ENCODE data around the gene ITPRIP. TPM values are rescaled to one million over a fixed set of nuclear protein-coding genes. Genes with fewer than 3 reads are reported as not detected.

The ITPRIP gene
- total RNA-seq, 1 donor from 2014 or later: 4.2 TPM

DNA sequence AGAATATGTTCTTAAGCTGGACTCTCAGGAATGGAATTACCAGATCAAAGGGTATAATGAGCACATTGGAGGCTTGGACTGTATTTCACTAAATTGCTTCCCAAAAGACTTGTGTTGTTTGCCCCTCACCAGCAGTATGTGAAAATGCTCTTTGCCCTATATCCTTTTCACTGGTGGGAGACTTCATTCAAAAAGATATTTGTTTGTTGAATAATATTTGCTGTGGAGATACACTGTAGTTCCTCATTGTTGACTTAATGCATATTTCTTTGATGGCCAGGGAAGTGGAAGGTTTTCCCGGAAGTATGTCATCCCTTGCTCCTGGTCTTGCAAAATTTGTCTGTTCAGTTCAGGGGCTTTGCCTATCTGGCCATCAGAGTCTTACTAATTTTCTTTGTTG lies 49.9 kb downstream of the ITPRIP start:
- Histone ChIP-seq H3K27ac (ENCODE audit: low read depth, low read length) (no peak overlapping the region), H3K36me3 (ENCODE audit: control insufficient read depth in 3 of 3, insufficient read depth in 3 of 3, low read length in 3 of 3) (no peaks in the 10 kb centered on the region), H3K4me3 (ENCODE audit: low read length in 3 of 3) (no peak overlapping the region), H3K9me3 (ENCODE audit: control insufficient read depth in 3 of 3, low read length in 3 of 3) (no peaks in the 10 kb centered on the region), H3K9ac (ENCODE audit: low read depth in 1 of 3, low read length in 3 of 3) (no peak overlapping the region), H3K27me3 (ENCODE audit: control insufficient read depth in 3 of 3, insufficient read depth in 3 of 3, low read length in 3 of 3) (no peaks in the 10 kb centered on the region), H3K4me1 (ENCODE audit: control insufficient read depth in 3 of 3, insufficient read depth in 3 of 3, low read length in 3 of 3) (peaks cover 0 to 2% (median 0%) of the 10 kb centered on the region in 3 donors)

DNA sequence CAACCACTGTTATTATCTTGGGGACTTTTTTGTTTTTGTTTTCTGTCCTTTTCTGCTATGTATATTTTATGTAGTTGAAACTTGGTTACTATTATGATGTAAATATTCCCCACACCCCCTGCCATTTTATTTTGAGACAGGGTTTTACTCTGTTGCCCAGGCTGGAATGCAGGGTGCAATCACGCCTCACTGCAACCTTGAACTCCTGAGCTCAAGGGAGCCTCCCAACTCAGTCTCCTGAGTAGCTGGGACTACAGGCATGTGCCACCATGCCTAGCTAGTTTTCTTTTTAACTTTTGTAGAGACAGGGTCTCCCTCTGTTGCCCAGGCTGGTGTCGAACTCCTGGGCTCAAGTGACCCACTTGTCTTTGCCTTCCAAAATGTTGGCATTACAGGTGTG lies 51.3 kb downstream of the ITPRIP start:
- Histone ChIP-seq H3K27me3 (ENCODE audit: control insufficient read depth in 3 of 3, insufficient read depth in 3 of 3, low read length in 3 of 3) (no peaks in the 10 kb centered on the region), H3K4me1 (ENCODE audit: control insufficient read depth in 3 of 3, insufficient read depth in 3 of 3, low read length in 3 of 3) (peaks cover 0 to 2% (median 0%) of the 10 kb centered on the region in 3 donors), H3K4me3 (ENCODE audit: low read length in 3 of 3) (no peak overlapping the region), H3K9me3 (ENCODE audit: control insufficient read depth in 3 of 3, low read length in 3 of 3) (no peaks in the 10 kb centered on the region), H3K27ac (ENCODE audit: low read depth, low read length) (no peak overlapping the region), H3K36me3 (ENCODE audit: control insufficient read depth in 3 of 3, insufficient read depth in 3 of 3, low read length in 3 of 3) (no peaks in the 10 kb centered on the region), H3K9ac (ENCODE audit: low read depth in 1 of 3, low read length in 3 of 3) (no peak overlapping the region)

DNA sequence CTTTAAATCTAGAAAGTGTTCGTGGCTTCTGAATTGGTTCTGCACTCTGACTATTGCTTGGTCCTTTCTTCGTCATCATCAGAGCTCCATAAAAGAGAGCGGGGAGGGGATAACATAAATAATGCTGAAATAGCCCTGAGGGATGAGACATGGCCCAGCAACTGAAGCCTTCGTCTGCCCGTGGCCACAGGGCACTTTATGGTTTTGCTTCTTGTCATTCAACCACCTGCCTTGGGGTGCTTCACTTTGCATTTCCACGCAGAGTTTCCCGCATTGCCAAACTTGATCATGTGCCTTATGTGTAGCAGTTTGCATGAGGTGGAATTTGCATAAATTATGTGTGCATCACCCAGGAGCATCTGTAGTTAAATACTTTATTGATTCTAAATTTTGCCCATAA lies 53.4 kb downstream of the ITPRIP start:
- Histone ChIP-seq H3K4me3 (ENCODE audit: low read length in 3 of 3) (no peak overlapping the region), H3K36me3 (ENCODE audit: control insufficient read depth in 3 of 3, insufficient read depth in 3 of 3, low read length in 3 of 3) (no peaks in the 10 kb centered on the region), H3K27me3 (ENCODE audit: control insufficient read depth in 3 of 3, insufficient read depth in 3 of 3, low read length in 3 of 3) (no peaks in the 10 kb centered on the region), H3K9me3 (ENCODE audit: control insufficient read depth in 3 of 3, low read length in 3 of 3) (no peaks in the 10 kb centered on the region), H3K27ac (ENCODE audit: low read depth, low read length) (no peak overlapping the region), H3K9ac (ENCODE audit: low read depth in 1 of 3, low read length in 3 of 3) (no peak overlapping the region), H3K4me1 (ENCODE audit: control insufficient read depth in 3 of 3, insufficient read depth in 3 of 3, low read length in 3 of 3) (no peaks in the 10 kb centered on the region)

DNA sequence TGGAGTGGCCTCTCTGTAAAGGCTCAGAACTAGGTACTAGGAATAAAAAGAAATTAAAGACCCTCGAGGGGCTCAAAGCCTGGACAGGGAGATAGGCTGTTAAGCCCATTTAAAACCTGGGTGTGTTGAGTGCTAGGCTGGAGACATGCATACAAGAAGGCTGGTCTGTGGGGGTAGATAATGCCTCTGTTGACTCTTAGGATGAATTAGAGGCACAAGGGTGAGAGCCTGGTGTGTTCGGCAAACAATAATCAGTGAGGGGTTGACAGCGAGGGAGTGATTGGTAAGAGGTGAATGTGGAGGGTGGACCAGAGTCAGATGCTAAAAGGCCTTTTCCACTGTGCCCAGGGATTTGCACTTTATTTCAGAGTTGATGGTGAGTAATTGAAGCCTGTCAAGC lies 56.6 kb downstream of the ITPRIP start:
- H3K9ac ChIP-seq (ENCODE audit: low read depth in 1 of 3, low read length in 3 of 3): no peak overlapping the region
- H3K4me1 ChIP-seq (ENCODE audit: control insufficient read depth in 3 of 3, insufficient read depth in 3 of 3, low read length in 3 of 3): no peaks in the 10 kb centered on the region
- no peaks in the 10 kb centered on the region for H3K27me3 ChIP-seq (ENCODE audit: control insufficient read depth in 3 of 3, insufficient read depth in 3 of 3, low read length in 3 of 3)
- H3K9me3 ChIP-seq (ENCODE audit: control insufficient read depth in 3 of 3, low read length in 3 of 3): no peaks in the 10 kb centered on the region
- no peak overlapping the region for H3K27ac ChIP-seq (ENCODE audit: low read depth, low read length)
- H3K36me3 ChIP-seq (ENCODE audit: control insufficient read depth in 3 of 3, insufficient read depth in 3 of 3, low read length in 3 of 3): no peaks in the 10 kb centered on the region
- H3K4me3 ChIP-seq (ENCODE audit: low read length in 3 of 3): no peak overlapping the region

DNA sequence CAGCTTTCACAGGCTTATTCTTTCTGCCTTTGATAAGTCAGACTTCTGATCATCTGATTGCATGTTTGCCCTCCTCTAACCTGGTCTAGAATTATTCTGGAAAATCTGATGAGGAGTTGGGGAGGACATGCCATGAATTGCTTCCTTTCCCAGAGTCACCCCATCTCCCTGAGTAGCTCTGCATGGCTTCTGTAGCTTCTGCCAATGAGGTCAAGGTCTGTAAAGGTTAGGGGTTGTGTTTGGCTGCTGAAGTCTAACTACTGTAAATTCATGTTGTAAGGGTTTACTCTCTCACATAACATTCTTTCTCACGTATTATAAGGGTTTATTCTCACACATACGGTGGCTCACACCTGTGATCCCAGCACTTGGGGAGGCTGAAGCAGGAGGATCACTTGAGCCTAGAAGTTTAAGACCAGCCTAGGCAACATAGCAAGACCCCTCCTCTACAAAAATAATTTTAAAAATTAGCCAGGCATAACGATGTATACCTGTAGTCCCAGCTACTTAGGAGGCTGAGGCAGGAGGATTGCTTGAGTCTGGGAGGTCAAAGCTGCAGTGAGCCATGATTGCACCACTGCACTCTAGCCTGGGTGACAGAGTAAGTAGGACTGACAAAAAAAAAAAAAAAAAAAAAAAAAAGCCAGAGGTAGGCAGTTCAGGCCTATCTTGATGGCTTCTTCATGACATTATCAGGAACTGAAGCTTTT lies 58.6 kb downstream of the ITPRIP start:
- Histone ChIP-seq H3K9me3 (ENCODE audit: control insufficient read depth in 3 of 3, low read length in 3 of 3) (no peaks in the 10 kb centered on the region), H3K27me3 (ENCODE audit: control insufficient read depth in 3 of 3, insufficient read depth in 3 of 3, low read length in 3 of 3) (peaks cover 7 to 13% (median 11%) of the 10 kb centered on the region in 3 donors), H3K9ac (ENCODE audit: low read depth in 1 of 3, low read length in 3 of 3) (no peak overlapping the region), H3K27ac (ENCODE audit: low read depth, low read length) (no peak overlapping the region), H3K4me3 (ENCODE audit: low read length in 3 of 3) (no peak overlapping the region), H3K36me3 (ENCODE audit: control insufficient read depth in 3 of 3, insufficient read depth in 3 of 3, low read length in 3 of 3) (no peaks in the 10 kb centered on the region), H3K4me1 (ENCODE audit: control insufficient read depth in 3 of 3, insufficient read depth in 3 of 3, low read length in 3 of 3) (peaks cover 0 to 3% (median 0%) of the 10 kb centered on the region in 3 donors)

DNA sequence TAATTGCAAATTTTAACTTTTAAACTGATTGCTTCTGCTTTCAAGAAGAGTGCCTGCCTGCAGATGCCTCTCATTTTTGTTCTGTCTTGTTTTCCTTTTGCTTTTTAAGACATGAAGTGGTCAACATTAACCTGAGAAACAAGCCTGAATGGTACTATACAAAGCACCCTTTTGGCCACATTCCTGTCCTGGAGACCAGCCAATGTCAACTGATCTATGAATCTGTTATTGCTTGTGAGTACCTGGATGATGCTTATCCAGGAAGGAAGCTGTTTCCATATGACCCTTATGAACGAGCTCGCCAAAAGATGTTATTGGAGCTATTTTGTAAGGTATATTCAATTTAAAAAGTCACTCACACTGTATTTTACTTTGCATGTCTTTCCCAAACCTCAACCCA lies 60.5 kb downstream of the ITPRIP start:
- Histone ChIP-seq H3K9ac (ENCODE audit: low read depth in 1 of 3, low read length in 3 of 3) (no peak overlapping the region), H3K4me1 (ENCODE audit: control insufficient read depth in 3 of 3, insufficient read depth in 3 of 3, low read length in 3 of 3) (peaks cover 0 to 5% (median 0%) of the 10 kb centered on the region in 3 donors), H3K36me3 (ENCODE audit: control insufficient read depth in 3 of 3, insufficient read depth in 3 of 3, low read length in 3 of 3) (no peaks in the 10 kb centered on the region), H3K27ac (ENCODE audit: low read depth, low read length) (no peak overlapping the region), H3K27me3 (ENCODE audit: control insufficient read depth in 3 of 3, insufficient read depth in 3 of 3, low read length in 3 of 3) (peaks cover 7 to 14% (median 13%) of the 10 kb centered on the region in 3 donors), H3K9me3 (ENCODE audit: control insufficient read depth in 3 of 3, low read length in 3 of 3) (no peaks in the 10 kb centered on the region), H3K4me3 (ENCODE audit: low read length in 3 of 3) (no peak overlapping the region)

DNA sequence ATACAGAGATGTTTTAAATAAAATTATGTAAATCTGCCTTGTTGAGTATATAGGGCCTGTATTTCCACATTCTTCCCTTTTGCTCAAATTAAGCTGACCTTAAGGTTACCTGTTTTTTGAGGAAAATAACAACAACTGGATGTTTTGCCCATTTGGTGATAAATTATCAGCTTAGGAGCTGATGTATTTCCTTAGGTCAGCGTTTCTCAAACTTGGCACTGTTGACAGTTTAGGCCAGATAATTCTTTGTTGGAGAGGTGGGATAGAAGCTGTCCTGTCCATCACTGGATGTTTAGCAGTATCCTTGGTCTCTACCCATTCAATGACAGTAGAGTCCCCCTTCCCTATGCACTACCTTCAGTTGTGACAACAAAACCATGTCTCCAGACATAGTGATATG lies 62.1 kb downstream of the ITPRIP start:
- Histone ChIP-seq H3K27me3 (ENCODE audit: control insufficient read depth in 3 of 3, insufficient read depth in 3 of 3, low read length in 3 of 3) (peaks cover 7 to 14% (median 13%) of the 10 kb centered on the region in 3 donors), H3K36me3 (ENCODE audit: control insufficient read depth in 3 of 3, insufficient read depth in 3 of 3, low read length in 3 of 3) (no peaks in the 10 kb centered on the region), H3K9me3 (ENCODE audit: control insufficient read depth in 3 of 3, low read length in 3 of 3) (no peaks in the 10 kb centered on the region), H3K4me3 (ENCODE audit: low read length in 3 of 3) (no peak overlapping the region), H3K4me1 (ENCODE audit: control insufficient read depth in 3 of 3, insufficient read depth in 3 of 3, low read length in 3 of 3) (peaks cover 0 to 5% (median 0%) of the 10 kb centered on the region in 3 donors), H3K9ac (ENCODE audit: low read depth in 1 of 3, low read length in 3 of 3) (no peak overlapping the region), H3K27ac (ENCODE audit: low read depth, low read length) (no peak overlapping the region)

DNA sequence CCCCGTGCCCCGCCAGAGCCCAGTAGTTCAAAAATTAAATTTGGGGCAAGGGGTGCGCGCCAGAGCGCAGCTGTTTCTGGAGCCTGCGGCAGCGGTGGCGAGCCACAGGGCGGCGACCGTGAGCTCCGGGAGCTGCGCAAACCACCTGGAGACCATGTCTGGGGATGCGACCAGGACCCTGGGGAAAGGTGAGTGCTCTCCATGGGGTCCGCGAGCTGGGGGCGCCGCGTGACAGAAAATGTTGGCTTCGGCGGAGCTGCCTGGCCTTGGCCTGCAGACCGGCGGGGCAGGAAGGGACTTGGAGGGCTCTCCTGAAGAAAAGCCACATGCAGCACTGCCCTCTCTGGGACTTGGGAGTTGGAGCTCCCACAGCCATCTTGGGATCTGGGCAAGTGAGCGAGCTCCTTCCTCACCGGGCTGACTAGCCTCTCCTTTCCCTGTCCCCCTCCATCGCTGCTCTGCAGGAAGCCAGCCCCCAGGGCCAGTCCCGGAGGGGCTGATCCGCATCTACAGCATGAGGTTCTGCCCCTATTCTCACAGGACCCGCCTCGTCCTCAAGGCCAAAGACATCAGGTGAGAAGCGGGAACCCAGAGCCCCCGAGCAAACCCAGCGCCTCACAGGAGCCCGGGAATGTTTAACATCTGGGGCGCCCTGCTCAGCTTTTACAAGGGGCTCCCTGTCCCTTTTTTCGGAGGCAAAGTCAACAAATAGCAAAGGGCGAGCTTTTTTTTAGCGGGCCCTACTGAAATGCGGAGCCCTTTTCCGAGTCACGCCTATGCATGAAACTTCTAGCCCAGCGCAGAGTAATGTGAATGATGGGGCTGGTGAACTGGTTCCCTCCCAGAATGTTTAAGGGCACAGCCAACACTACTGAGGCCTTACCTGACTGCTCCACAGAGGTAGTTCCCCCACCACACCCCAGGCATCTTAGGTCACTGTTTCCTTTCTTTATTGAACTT lies 63.2 kb downstream of the ITPRIP start:
- Histone ChIP-seq H3K4me3 (ENCODE audit: low read length in 3 of 3) (no peak overlapping the region), H3K9ac (ENCODE audit: low read depth in 1 of 3, low read length in 3 of 3) (no peak overlapping the region), H3K4me1 (ENCODE audit: control insufficient read depth in 3 of 3, insufficient read depth in 3 of 3, low read length in 3 of 3) (peaks cover 0 to 5% (median 0%) of the 10 kb centered on the region in 3 donors), H3K9me3 (ENCODE audit: control insufficient read depth in 3 of 3, low read length in 3 of 3) (no peaks in the 10 kb centered on the region), H3K27me3 (ENCODE audit: control insufficient read depth in 3 of 3, insufficient read depth in 3 of 3, low read length in 3 of 3) (peaks cover 7 to 14% (median 13%) of the 10 kb centered on the region in 3 donors), H3K36me3 (ENCODE audit: control insufficient read depth in 3 of 3, insufficient read depth in 3 of 3, low read length in 3 of 3) (no peaks in the 10 kb centered on the region), H3K27ac (ENCODE audit: low read depth, low read length) (no peak overlapping the region)

DNA sequence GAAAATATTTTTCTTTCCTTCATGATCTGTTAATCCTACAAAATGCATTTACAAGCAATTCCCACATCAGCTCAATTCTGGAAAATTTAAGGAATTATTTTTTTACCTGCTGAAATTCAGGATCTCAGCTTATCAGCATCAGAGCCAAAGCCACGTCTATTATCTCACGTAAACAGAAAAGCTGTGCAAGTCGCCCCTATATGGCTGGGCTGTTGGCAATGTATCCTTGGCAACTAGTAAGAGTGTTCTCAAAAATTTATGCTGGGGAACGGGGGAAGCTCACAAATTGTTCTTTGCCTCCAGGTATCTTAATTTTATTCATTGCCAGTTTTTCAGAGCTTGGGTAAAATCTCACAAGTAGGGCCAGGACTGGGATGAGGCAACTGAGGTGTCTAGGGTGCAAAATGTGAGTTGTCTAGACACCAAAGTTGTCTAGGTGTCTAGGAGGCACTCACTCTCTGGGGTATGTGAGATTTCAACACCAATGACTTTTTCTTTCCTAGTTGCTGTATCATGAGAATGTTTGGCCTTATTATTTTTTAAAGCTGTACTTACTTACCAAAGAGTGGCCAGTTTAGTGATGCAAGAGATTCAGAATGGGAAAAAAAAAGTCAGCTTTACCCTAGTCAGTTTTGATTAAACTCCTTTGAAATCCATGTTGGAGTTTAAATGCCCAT lies 64.2 kb downstream of the ITPRIP start:
- H3K9ac ChIP-seq (ENCODE audit: low read depth in 1 of 3, low read length in 3 of 3): no peak overlapping the region
- H3K4me3 ChIP-seq (ENCODE audit: low read length in 3 of 3): no peak overlapping the region
- no peaks in the 10 kb centered on the region for H3K9me3 ChIP-seq (ENCODE audit: control insufficient read depth in 3 of 3, low read length in 3 of 3)
- no peak overlapping the region for H3K27ac ChIP-seq (ENCODE audit: low read depth, low read length)
- no peaks in the 10 kb centered on the region for H3K36me3 ChIP-seq (ENCODE audit: control insufficient read depth in 3 of 3, insufficient read depth in 3 of 3, low read length in 3 of 3)
- H3K4me1 ChIP-seq (ENCODE audit: control insufficient read depth in 3 of 3, insufficient read depth in 3 of 3, low read length in 3 of 3): peaks cover 2 to 5% (median 5%) of the 10 kb centered on the region in 3 donors
- peaks cover 7 to 14% (median 13%) of the 10 kb centered on the region in 3 donors for H3K27me3 ChIP-seq (ENCODE audit: control insufficient read depth in 3 of 3, insufficient read depth in 3 of 3, low read length in 3 of 3)
